ENCODE results near the gene LAPTM4A. TPM values are rescaled to one million over a fixed set of nuclear protein-coding genes. Genes with fewer than 3 reads are reported as not detected.

LAPTM4A gene
- polyA plus RNA-seq, 1 donor (not counting 4 experiments of a cell fraction or from before 2014, with no cell fraction given) = 509 TPM

DNA sequence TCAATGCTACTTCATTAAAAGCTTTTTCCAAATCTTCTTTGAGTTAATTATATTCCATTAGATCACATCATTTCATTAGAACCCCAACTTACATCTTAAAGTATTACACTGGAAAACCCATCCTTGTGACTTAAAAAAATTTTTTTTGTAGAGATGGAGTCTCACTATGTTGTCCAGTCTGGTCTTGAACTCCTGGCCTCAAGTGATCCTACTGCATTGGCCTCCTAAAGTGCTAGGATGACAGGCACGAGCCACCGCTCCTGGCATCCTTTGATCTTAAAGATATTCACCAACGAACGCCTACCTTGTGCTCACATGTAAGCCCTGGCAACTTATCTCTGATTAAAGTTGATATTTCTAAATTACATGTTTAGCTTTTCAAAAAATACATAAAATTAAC lies 6.7 kb downstream of the LAPTM4A start:
- Histone ChIP-seq H3K36me3 (ENCODE audit: control insufficient read depth in 2 of 2, extremely low read depth in 1 of 2, insufficient read depth in 2 of 2, low read length in 2 of 2) (peaks cover 3 to 12% of the 10 kb centered on the region in 2 experiments), H4K20me1 (ENCODE audit: control insufficient read depth, extremely low read depth, insufficient read depth, low read length) (no peaks in the 10 kb centered on the region), H3K9me1 (ENCODE audit: control insufficient read depth, extremely low read depth, insufficient read depth, low read length) (no peaks in the 10 kb centered on the region), H3K27ac (ENCODE audit: control insufficient read depth, insufficient read depth, low read length) (no peak overlapping the region), H3K4me3 (ENCODE audit: control insufficient read depth in 2 of 3, extremely low read depth in 1 of 3, insufficient read depth in 2 of 3, low read depth in 1 of 3, low read length in 3 of 3) (no peak overlapping the region), H3K4me1 (ENCODE audit: control insufficient read depth, extremely low read depth, insufficient read depth, low read length) (peaks cover 35% of the 10 kb centered on the region), H3K4me2 (ENCODE audit: control insufficient read depth, extremely low read depth, insufficient read depth, low read depth, low read length) (no peak overlapping the region), H3K27me3 (ENCODE audit: control insufficient read depth, extremely low read depth, insufficient read depth, low read length) (no peaks in the 10 kb centered on the region), H2AFZ (ENCODE audit: control insufficient read depth, low read length) (no peak overlapping the region), H3K9me3 (ENCODE audit: control insufficient read depth, low read depth, low read length) (no peaks in the 10 kb centered on the region), H3K79me2 (ENCODE audit: control insufficient read depth, insufficient read depth, low read length) (peaks cover 85% of the 10 kb centered on the region), H3K9ac (ENCODE audit: control insufficient read depth, extremely low read depth, insufficient read depth, low read length) (no peak overlapping the region)
- dilution Hi-C loops (cut with MboI; ENCODE audit: extremely low pct_ligation_motif_present, low sequenced_read_pairs) = no loop called here
- FAIRE-seq = no peak
- DNase-seq (ENCODE audit: low read depth, low spot score) = no peak
- TF ChIP-seq, protein P1, sequence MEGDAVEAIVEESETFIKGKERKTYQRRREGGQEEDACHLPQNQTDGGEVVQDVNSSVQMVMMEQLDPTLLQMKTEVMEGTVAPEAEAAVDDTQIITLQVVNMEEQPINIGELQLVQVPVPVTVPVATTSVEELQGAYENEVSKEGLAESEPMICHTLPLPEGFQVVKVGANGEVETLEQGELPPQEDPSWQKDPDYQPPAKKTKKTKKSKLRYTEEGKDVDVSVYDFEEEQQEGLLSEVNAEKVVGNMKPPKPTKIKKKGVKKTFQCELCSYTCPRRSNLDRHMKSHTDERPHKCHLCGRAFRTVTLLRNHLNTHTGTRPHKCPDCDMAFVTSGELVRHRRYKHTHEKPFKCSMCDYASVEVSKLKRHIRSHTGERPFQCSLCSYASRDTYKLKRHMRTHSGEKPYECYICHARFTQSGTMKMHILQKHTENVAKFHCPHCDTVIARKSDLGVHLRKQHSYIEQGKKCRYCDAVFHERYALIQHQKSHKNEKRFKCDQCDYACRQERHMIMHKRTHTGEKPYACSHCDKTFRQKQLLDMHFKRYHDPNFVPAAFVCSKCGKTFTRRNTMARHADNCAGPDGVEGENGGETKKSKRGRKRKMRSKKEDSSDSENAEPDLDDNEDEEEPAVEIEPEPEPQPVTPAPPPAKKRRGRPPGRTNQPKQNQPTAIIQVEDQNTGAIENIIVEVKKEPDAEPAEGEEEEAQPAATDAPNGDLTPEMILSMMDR (optimal IDR thresholded peaks at IDR 0.05 in 1 of 3, IDR thresholded peaks at IDR 0.05 in 1 of 3, conservative IDR thresholded peaks at IDR 0.05 in 1 of 3; ENCODE audit: extremely low read depth in 1 of 3, insufficient read depth in 2 of 3, low read length in 3 of 3) = no peak
- TF ChIP-seq EZH2 (IDR thresholded peaks at IDR 0.05; ENCODE audit: low read length) = no peak

- H3K4me2 ChIP-seq (ENCODE audit: control insufficient read depth, extremely low read depth, insufficient read depth, low read depth, low read length) = no peak overlapping the region
- no peaks in the 10 kb centered on the region for H3K27me3 ChIP-seq (ENCODE audit: control insufficient read depth, extremely low read depth, insufficient read depth, low read length)
- peaks cover 14% of the 10 kb centered on the region for H3K4me1 ChIP-seq (ENCODE audit: control insufficient read depth, extremely low read depth, insufficient read depth, low read length)
- dilution Hi-C loops (cut with MboI; ENCODE audit: extremely low pct_ligation_motif_present, low sequenced_read_pairs) = no loop called here
- no peaks in the 10 kb centered on the region for H3K9me3 ChIP-seq (ENCODE audit: control insufficient read depth, low read depth, low read length)
- TF ChIP-seq, protein P1 (optimal IDR thresholded peaks at IDR 0.05 in 1 of 3, IDR thresholded peaks at IDR 0.05 in 1 of 3, conservative IDR thresholded peaks at IDR 0.05 in 1 of 3; ENCODE audit: extremely low read depth in 1 of 3, insufficient read depth in 2 of 3, low read length in 3 of 3) = no peak
- TF ChIP-seq EZH2 (IDR thresholded peaks at IDR 0.05; ENCODE audit: low read length) = no peak
- H2AFZ ChIP-seq (ENCODE audit: control insufficient read depth, low read length) = no peak overlapping the region
- no peak for DNase-seq (ENCODE audit: low read depth, low spot score)
- no peak overlapping the region for H3K9ac ChIP-seq (ENCODE audit: control insufficient read depth, extremely low read depth, insufficient read depth, low read length)
- H4K20me1 ChIP-seq (ENCODE audit: control insufficient read depth, extremely low read depth, insufficient read depth, low read length) = no peaks in the 10 kb centered on the region
- no peak overlapping the region for H3K27ac ChIP-seq (ENCODE audit: control insufficient read depth, insufficient read depth, low read length)
- H3K9me1 ChIP-seq (ENCODE audit: control insufficient read depth, extremely low read depth, insufficient read depth, low read length) = no peaks in the 10 kb centered on the region
- peaks cover 74% of the 10 kb centered on the region for H3K79me2 ChIP-seq (ENCODE audit: control insufficient read depth, insufficient read depth, low read length)
- H3K36me3 ChIP-seq (ENCODE audit: control insufficient read depth in 2 of 2, extremely low read depth in 1 of 2, insufficient read depth in 2 of 2, low read length in 2 of 2) = peaks cover 11 to 13% of the 10 kb centered on the region in 2 experiments
- H3K4me3 ChIP-seq (ENCODE audit: control insufficient read depth in 2 of 3, extremely low read depth in 1 of 3, insufficient read depth in 2 of 3, low read depth in 1 of 3, low read length in 3 of 3) = no peak overlapping the region
- no peak for FAIRE-seq
These were observed 8.9 kb downstream of the LAPTM4A start for GRCh38 chr2:20042531-20042930.

Data from keratinocyte (primary cell).